OCI-LY3 (cell line): ENCODE results near the gene LMBR1.

Experiments
- EZH2phosphoT487 ChIP-seq: fragments of 200-600 bp; shearing (Covaris generic); IDR thresholded peaks from 2 replicates; pipeline ENCODE4 v1.6.1; 2018; ENCODE audit warnings: antibody characterized with exemption, mixed run types, low read depth
- TF ChIP-seq, protein P1 (sequence below): fragments of 200-600, 300-600 bp; sonication (generic); IDR thresholded peaks from 2 replicates; pipeline ENCODE4 v1.5.1; 2014; ENCODE audit warnings: antibody characterized with exemption, low read length, low read depth

DNA sequence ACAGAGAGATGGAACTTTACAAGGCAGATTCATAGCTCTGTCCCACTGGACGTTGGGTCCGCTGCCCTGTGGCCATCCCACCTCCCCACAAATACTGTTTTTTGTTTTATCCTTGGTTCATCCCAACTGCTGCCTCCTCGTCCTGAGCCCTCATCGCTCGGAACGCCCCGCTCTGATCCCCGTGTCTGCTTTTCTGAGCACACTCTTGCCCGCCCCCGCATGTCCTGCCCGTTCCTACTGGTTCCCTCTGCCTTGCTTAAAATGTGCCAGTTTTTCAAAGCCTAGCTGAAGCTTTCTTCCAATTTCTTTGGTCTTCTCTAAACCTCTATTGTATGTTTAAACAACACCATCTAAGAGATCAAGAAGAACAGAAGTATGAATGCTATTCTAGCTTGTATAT, 233.0 kb downstream of the LMBR1 start:
- TF ChIP-seq, protein P1, sequence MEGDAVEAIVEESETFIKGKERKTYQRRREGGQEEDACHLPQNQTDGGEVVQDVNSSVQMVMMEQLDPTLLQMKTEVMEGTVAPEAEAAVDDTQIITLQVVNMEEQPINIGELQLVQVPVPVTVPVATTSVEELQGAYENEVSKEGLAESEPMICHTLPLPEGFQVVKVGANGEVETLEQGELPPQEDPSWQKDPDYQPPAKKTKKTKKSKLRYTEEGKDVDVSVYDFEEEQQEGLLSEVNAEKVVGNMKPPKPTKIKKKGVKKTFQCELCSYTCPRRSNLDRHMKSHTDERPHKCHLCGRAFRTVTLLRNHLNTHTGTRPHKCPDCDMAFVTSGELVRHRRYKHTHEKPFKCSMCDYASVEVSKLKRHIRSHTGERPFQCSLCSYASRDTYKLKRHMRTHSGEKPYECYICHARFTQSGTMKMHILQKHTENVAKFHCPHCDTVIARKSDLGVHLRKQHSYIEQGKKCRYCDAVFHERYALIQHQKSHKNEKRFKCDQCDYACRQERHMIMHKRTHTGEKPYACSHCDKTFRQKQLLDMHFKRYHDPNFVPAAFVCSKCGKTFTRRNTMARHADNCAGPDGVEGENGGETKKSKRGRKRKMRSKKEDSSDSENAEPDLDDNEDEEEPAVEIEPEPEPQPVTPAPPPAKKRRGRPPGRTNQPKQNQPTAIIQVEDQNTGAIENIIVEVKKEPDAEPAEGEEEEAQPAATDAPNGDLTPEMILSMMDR = no peak
- TF ChIP-seq EZH2phosphoT487 = no peak
